ENCODE results near the gene TMEM132D. TPM values are rescaled to one million over a fixed set of nuclear protein-coding genes. Genes with fewer than 3 reads are reported as not detected.

TMEM132D gene
- total RNA-seq, 1 donor from 2014 or later, result not detected

GRCh38 chr12:129160282-129160681 lies 743.5 kb downstream of the TMEM132D start:
- H3K36me3 Mint-ChIP-seq (ENCODE audit: low read depth, unreplicated experiment), result no peaks in the 10 kb centered on the region
- Histone ChIP-seq H2AFZ (ENCODE audit: low read depth, low read length) (no peak overlapping the region), H3K27me3 (ENCODE audit: insufficient read depth, low read length) (no peaks in the 10 kb centered on the region), H3K4me1 (ENCODE audit: insufficient read depth, low read length) (no peaks in the 10 kb centered on the region), H3K36me3 (ENCODE audit: insufficient read depth, low read length) (no peaks in the 10 kb centered on the region), H4K20me1 (ENCODE audit: insufficient read depth, low read length) (no peaks in the 10 kb centered on the region), H3K4me3 (ENCODE audit: insufficient read depth, low read depth, low read length) (no peak overlapping the region), H3K27ac (ENCODE audit: low read depth, low read length) (no peak overlapping the region), H3K9ac (ENCODE audit: low read length) (no peak overlapping the region), H3K9me3 (ENCODE audit: insufficient read depth, low read depth, low read length) (peaks cover 3% of the 10 kb centered on the region), H3K79me2 (ENCODE audit: insufficient read depth, low read length) (no peaks in the 10 kb centered on the region), H3K4me2 (ENCODE audit: low read length) (no peak overlapping the region)
- no peak for TF ChIP-seq CTCF (IDR thresholded peaks at IDR 0.05; ENCODE audit: insufficient read depth, low read depth, low read length)
- TF ChIP-seq EZH2 (IDR thresholded peaks at IDR 0.05; ENCODE audit: insufficient read depth, low read length), result no peak
- no peak overlapping the region for H3K4me3 Mint-ChIP-seq (ENCODE audit: unreplicated experiment)
- DNase-seq (ENCODE audit: low read depth), result no peak
- H3K4me1 Mint-ChIP-seq (ENCODE audit: low read depth, unreplicated experiment), result no peaks in the 10 kb centered on the region
- no peak overlapping the region for H3K27ac Mint-ChIP-seq (ENCODE audit: unreplicated experiment)
- FAIRE-seq, result no peak
- H3K27me3 Mint-ChIP-seq (ENCODE audit: low read depth, unreplicated experiment), result no peaks in the 10 kb centered on the region
- peaks cover 9% of the 10 kb centered on the region for H3K9me3 Mint-ChIP-seq (ENCODE audit: unreplicated experiment)

- Histone ChIP-seq H2AFZ (ENCODE audit: low read depth, low read length) (no peak overlapping the region), H3K36me3 (ENCODE audit: insufficient read depth, low read length) (no peaks in the 10 kb centered on the region), H3K4me1 (ENCODE audit: insufficient read depth, low read length) (no peaks in the 10 kb centered on the region), H3K9ac (ENCODE audit: low read length) (no peak overlapping the region), H3K27me3 (ENCODE audit: insufficient read depth, low read length) (no peaks in the 10 kb centered on the region), H4K20me1 (ENCODE audit: insufficient read depth, low read length) (no peaks in the 10 kb centered on the region), H3K79me2 (ENCODE audit: insufficient read depth, low read length) (no peaks in the 10 kb centered on the region), H3K9me3 (ENCODE audit: insufficient read depth, low read depth, low read length) (no peaks in the 10 kb centered on the region), H3K4me3 (ENCODE audit: insufficient read depth, low read depth, low read length) (no peak overlapping the region), H3K27ac (ENCODE audit: low read depth, low read length) (no peak overlapping the region), H3K4me2 (ENCODE audit: low read length) (no peak overlapping the region)
- Mint-ChIP-seq H3K4me1 (ENCODE audit: low read depth, unreplicated experiment) (no peaks in the 10 kb centered on the region), H3K9me3 (ENCODE audit: unreplicated experiment) (peaks cover 15% of the 10 kb centered on the region), H3K27me3 (ENCODE audit: low read depth, unreplicated experiment) (no peaks in the 10 kb centered on the region), H3K36me3 (ENCODE audit: low read depth, unreplicated experiment) (no peaks in the 10 kb centered on the region), H3K4me3 (ENCODE audit: unreplicated experiment) (no peak overlapping the region), H3K27ac (ENCODE audit: unreplicated experiment) (no peak overlapping the region)
- FAIRE-seq (no peak), DNase-seq (ENCODE audit: low read depth) (no peak)
- TF ChIP-seq CTCF (IDR thresholded peaks at IDR 0.05; ENCODE audit: insufficient read depth, low read depth, low read length) (no peak), EZH2 (IDR thresholded peaks at IDR 0.05; ENCODE audit: insufficient read depth, low read length) (no peak)
Observed at GRCh38 chr12:129152351-129153104, 751.3 kb downstream of the TMEM132D start.

GRCh38 chr12:129150721-129151120 lies 753.1 kb downstream of the TMEM132D start:
- Histone ChIP-seq H3K4me2 (ENCODE audit: low read length) (no peak overlapping the region), H3K4me1 (ENCODE audit: insufficient read depth, low read length) (no peaks in the 10 kb centered on the region), H3K4me3 (ENCODE audit: insufficient read depth, low read depth, low read length) (no peak overlapping the region), H3K9me3 (ENCODE audit: insufficient read depth, low read depth, low read length) (no peaks in the 10 kb centered on the region), H3K36me3 (ENCODE audit: insufficient read depth, low read length) (no peaks in the 10 kb centered on the region), H3K27ac (ENCODE audit: low read depth, low read length) (no peak overlapping the region), H3K9ac (ENCODE audit: low read length) (no peak overlapping the region), H3K79me2 (ENCODE audit: insufficient read depth, low read length) (no peaks in the 10 kb centered on the region), H4K20me1 (ENCODE audit: insufficient read depth, low read length) (no peaks in the 10 kb centered on the region), H3K27me3 (ENCODE audit: insufficient read depth, low read length) (no peaks in the 10 kb centered on the region), H2AFZ (ENCODE audit: low read depth, low read length) (no peak overlapping the region)
- TF ChIP-seq EZH2 (IDR thresholded peaks at IDR 0.05; ENCODE audit: insufficient read depth, low read length), result no peak
- no peaks in the 10 kb centered on the region for H3K27me3 Mint-ChIP-seq (ENCODE audit: low read depth, unreplicated experiment)
- H3K36me3 Mint-ChIP-seq (ENCODE audit: low read depth, unreplicated experiment), result no peaks in the 10 kb centered on the region
- FAIRE-seq (no peak), DNase-seq (ENCODE audit: low read depth) (no peak)
- H3K4me1 Mint-ChIP-seq (ENCODE audit: low read depth, unreplicated experiment), result no peaks in the 10 kb centered on the region
- H3K9me3 Mint-ChIP-seq (ENCODE audit: unreplicated experiment), result peaks cover 17% of the 10 kb centered on the region
- H3K27ac Mint-ChIP-seq (ENCODE audit: unreplicated experiment), result no peak overlapping the region
- no peak overlapping the region for H3K4me3 Mint-ChIP-seq (ENCODE audit: unreplicated experiment)

All from astrocyte (in vitro differentiated cells and primary cell).